HEK293 (cell line): Measurements from ENCODE around the gene SLC29A3.

Experiments
- CTCF ChIA-PET: fragments of 350-600 bp; formaldehyde crosslinking; extraction: SDS; loops from one replicate; lab custom pipeline; 2021; ENCODE audit warnings: antibody characterized with exemption; lab: Yijun Ruan, JAX
- POLR2A ChIA-PET: fragments of 300-600 bp; formaldehyde crosslinking; extraction: SDS; loops from one replicate; lab custom pipeline; 2020; ENCODE audit warnings: antibody characterized with exemption, inconsistent platforms; lab: Yijun Ruan, JAX
- H3K27ac ChIP-seq: fragments of 200-500 bp; sonication (Bioruptor generic); 2 replicates; pipeline ENCODE4 v1.5.1; 2014; ENCODE audit warnings: low read depth, low read length, control low read depth, inconsistent platforms; ENCODE audit errors: extremely low read depth
- H3K36me3 ChIP-seq, 2 experiments: fragments of 200-500 bp in 1 of 2; sonication (Bioruptor generic) in 1 of 2; 1 replicate in 1 of 2; 2 replicates in 1 of 2; pipeline ENCODE4 v1.5.1; 2014 to 2017; ENCODE audit warnings: inconsistent platforms in 2 of 2, low read length in 2 of 2; ENCODE audit not compliant: control insufficient read depth in 2 of 2, insufficient read depth in 1 of 2
- H3K4me1 ChIP-seq: fragments of 200-500 bp; sonication (Bioruptor generic); 2 replicates; pipeline ENCODE4 v1.5.1; 2014; ENCODE audit warnings: mild to moderate bottlenecking, low read length, inconsistent platforms; ENCODE audit not compliant: control insufficient read depth, insufficient read depth
- H3K4me3 ChIP-seq: 2 replicates; pipeline ENCODE4 v1.5.1; 2011; ENCODE audit warnings: low read depth, mild to moderate bottlenecking, control low read depth, low read length, moderate library complexity
- H3K9me3 ChIP-seq: fragments of 200-500 bp; sonication (Bioruptor generic); 2 replicates; pipeline ENCODE4 v1.5.1; 2014; ENCODE audit warnings: low read depth, low read length, inconsistent platforms; ENCODE audit not compliant: control insufficient read depth, insufficient read depth
- EGR2 ChIP-seq: fragments of 450-650 bp; formaldehyde crosslinking; IDR thresholded peaks from 2 replicates; pipeline ENCODE4 v1.5.1; 2016; ENCODE audit warnings: low read depth, missing biosample characterization, missing genetic modification characterization
- GFI1B ChIP-seq: fragments of 450-650 bp; formaldehyde crosslinking; IDR thresholded peaks from 2 replicates; pipeline ENCODE4 v1.5.1; 2016; ENCODE audit warnings: missing biosample characterization, missing genetic modification characterization
- REPIN1 ChIP-seq: fragments of 450-650 bp; formaldehyde crosslinking; IDR thresholded peaks from 2 replicates; pipeline ENCODE4 v1.5.1; 2017; ENCODE audit warnings: missing biosample characterization, missing genetic modification characterization, low read depth
- ZFHX2 ChIP-seq: fragments of 450-650 bp; formaldehyde crosslinking; conservative IDR thresholded peaks from 2 replicates; pipeline ENCODE4 v1.5.1; 2016; ENCODE audit warnings: missing biosample characterization, missing genetic modification characterization
- ZIC2 ChIP-seq: fragments of 450-650 bp; formaldehyde crosslinking; IDR thresholded peaks from 2 replicates; pipeline ENCODE4 v1.5.1; 2016; ENCODE audit warnings: missing biosample characterization, missing genetic modification characterization
- ZNF362 ChIP-seq: fragments of 450-650 bp; formaldehyde crosslinking; IDR thresholded peaks from 2 replicates; pipeline ENCODE4 v1.5.1; 2016; ENCODE audit warnings: missing biosample characterization, missing genetic modification characterization
- ZNF37A ChIP-seq: fragments of 450-650 bp; IDR thresholded peaks from 2 replicates; pipeline ENCODE4 v1.5.1; 2018; ENCODE audit warnings: missing biosample characterization, missing genetic modification characterization
- ZNF596 ChIP-seq: fragments of 450-650 bp; IDR thresholded peaks from 2 replicates; pipeline ENCODE4 v1.5.0; 2018; ENCODE audit warnings: missing biosample characterization, mild to moderate bottlenecking, missing genetic modification characterization, moderate library complexity
- TF ChIP-seq, protein P1 (sequence below): fragments of 450-650 bp; formaldehyde crosslinking; IDR thresholded peaks from 2 replicates; pipeline ENCODE4 v1.5.1; 2017; ENCODE audit warnings: missing biosample characterization, missing genetic modification characterization

SLC29A3 gene

DNA sequence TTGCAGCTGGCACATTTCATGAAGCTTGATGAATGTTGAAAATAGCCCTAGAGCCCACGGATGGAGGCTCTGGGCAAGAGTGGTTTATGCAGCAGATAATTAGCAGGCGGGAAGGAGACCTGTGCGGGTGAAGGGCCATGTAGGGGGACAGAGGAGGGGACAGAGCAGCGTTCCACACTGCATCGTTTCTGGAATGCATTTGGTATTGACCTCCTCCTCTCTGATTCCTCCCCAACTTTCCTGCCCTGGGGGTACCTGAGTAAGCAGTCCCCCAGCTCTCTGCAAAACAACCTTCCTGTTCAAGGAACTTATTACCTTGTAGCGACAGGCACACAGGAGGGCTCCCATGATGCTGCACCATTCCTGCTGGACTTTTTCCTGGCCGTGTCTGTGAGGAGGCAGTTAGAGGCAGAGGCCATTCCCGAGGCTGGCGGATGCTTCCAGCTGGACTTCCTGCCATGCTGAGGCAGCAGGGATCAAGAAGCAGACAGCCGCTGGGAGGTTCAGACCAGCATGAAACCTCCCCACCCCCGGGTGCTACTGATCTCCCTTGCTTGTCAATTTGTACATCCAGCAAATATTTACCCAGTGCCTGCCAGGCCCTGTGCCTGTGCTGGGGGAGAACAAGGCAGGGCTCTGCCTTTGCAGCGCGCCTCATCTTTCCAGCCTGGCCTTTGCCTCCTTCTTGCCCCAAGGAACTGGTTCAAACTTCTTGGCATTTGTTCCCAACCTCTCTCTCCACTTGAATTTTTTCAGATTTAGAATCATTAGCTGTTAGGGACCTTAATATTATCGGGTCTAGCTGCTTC, 28.7 kb downstream of the SLC29A3 start:
- no peaks in the 10 kb centered on the region for H3K4me1 ChIP-seq
- TF ChIP-seq ZIC2 (tag by site-specific recombination) (peak; percentile 55), ZNF596 (no peak)
- CTCF ChIA-PET = interaction anchor here (0.6 to 1.5 kb wide), 3 partner anchors 28 to 262 kb away, joined by 4 read pairs; no protein-coding TSS in a partner anchor
- H3K9me3 ChIP-seq = no peaks in the 10 kb centered on the region
- no peak overlapping the region for H3K27ac ChIP-seq
- POLR2A ChIA-PET = no interaction called here
- H3K4me3 ChIP-seq = no peak overlapping the region
- H3K36me3 ChIP-seq = no peaks in the 10 kb centered on the region

GRCh38 chr10:71348850-71349249, 29.8 kb downstream of the SLC29A3 start:
- CTCF ChIA-PET = interaction anchor here (1.2 to 1.5 kb wide), 2 partner anchors 27 to 347 kb away, joined by 4 read pairs; no protein-coding TSS in a partner anchor
- no peak overlapping the region for H3K4me3 ChIP-seq
- no peaks in the 10 kb centered on the region for H3K9me3 ChIP-seq
- TF ChIP-seq REPIN1 (tag by site-specific recombination) = no peak
- TF ChIP-seq ZNF37A = peak; percentile 92
- TF ChIP-seq, all 188 proteins: peak for 1
- Histone ChIP-seq H3K36me3 (no peaks in the 10 kb centered on the region), H3K27ac (no peak overlapping the region), H3K4me1 (no peaks in the 10 kb centered on the region)
- POLR2A ChIA-PET = no interaction called here

GRCh38 chr10:71349406-71349805, 30.3 kb downstream of the SLC29A3 start:
- POLR2A ChIA-PET = no interaction called here
- Histone ChIP-seq H3K27ac (no peak overlapping the region), H3K4me3 (no peak overlapping the region), H3K4me1 (no peaks in the 10 kb centered on the region), H3K9me3 (no peaks in the 10 kb centered on the region), H3K36me3 (no peaks in the 10 kb centered on the region)
- CTCF ChIA-PET = interaction anchor here (0.6 to 1.5 kb wide), 3 partner anchors 8 to 347 kb away, joined by 3 to 4 read pairs (median 4); no protein-coding TSS in a partner anchor
- TF ChIP-seq, protein P1, sequence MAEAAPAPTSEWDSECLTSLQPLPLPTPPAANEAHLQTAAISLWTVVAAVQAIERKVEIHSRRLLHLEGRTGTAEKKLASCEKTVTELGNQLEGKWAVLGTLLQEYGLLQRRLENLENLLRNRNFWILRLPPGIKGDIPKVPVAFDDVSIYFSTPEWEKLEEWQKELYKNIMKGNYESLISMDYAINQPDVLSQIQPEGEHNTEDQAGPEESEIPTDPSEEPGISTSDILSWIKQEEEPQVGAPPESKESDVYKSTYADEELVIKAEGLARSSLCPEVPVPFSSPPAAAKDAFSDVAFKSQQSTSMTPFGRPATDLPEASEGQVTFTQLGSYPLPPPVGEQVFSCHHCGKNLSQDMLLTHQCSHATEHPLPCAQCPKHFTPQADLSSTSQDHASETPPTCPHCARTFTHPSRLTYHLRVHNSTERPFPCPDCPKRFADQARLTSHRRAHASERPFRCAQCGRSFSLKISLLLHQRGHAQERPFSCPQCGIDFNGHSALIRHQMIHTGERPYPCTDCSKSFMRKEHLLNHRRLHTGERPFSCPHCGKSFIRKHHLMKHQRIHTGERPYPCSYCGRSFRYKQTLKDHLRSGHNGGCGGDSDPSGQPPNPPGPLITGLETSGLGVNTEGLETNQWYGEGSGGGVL (tag by site-specific recombination) = no peak
- TF ChIP-seq ZFHX2 (tag by site-specific recombination) = peak; percentile 74
- peak; percentile 68 for TF ChIP-seq EGR2 (tag by site-specific recombination)
- no peak for TF ChIP-seq GFI1B (tag by site-specific recombination)

- H3K4me1 ChIP-seq = no peaks in the 10 kb centered on the region
- ChIA-PET POLR2A (no interaction called here), CTCF (interaction anchor here (0.6 to 1.2 kb wide), 3 partner anchors 31 to 36 kb away, joined by 3 to 4 read pairs (median 3); no protein-coding TSS in a partner anchor)
- H3K36me3 ChIP-seq = peaks cover 0 to 2% of the 10 kb centered on the region in 2 experiments; a peak in 1 of 3 replicates
- no peak overlapping the region for H3K4me3 ChIP-seq
- H3K9me3 ChIP-seq = no peaks in the 10 kb centered on the region
- H3K27ac ChIP-seq = no peak overlapping the region
- TF ChIP-seq ZIC2 (tag by site-specific recombination) (peak; percentile 46), ZNF362 (no peak)
Measured at GRCh38 chr10:71351087-71351486, 32.0 kb downstream of the SLC29A3 start.
